ENCODE results near the gene LRRIQ1. TPM values are rescaled to one million over a fixed set of nuclear protein-coding genes. Genes with fewer than 3 reads are reported as not detected.
"Not testable (repeated sequence)": the region's sequence is repeated elsewhere in the genome, so short reads cannot be mapped to it uniquely, and the experiment has no call there.

LRRIQ1 gene, protein sequence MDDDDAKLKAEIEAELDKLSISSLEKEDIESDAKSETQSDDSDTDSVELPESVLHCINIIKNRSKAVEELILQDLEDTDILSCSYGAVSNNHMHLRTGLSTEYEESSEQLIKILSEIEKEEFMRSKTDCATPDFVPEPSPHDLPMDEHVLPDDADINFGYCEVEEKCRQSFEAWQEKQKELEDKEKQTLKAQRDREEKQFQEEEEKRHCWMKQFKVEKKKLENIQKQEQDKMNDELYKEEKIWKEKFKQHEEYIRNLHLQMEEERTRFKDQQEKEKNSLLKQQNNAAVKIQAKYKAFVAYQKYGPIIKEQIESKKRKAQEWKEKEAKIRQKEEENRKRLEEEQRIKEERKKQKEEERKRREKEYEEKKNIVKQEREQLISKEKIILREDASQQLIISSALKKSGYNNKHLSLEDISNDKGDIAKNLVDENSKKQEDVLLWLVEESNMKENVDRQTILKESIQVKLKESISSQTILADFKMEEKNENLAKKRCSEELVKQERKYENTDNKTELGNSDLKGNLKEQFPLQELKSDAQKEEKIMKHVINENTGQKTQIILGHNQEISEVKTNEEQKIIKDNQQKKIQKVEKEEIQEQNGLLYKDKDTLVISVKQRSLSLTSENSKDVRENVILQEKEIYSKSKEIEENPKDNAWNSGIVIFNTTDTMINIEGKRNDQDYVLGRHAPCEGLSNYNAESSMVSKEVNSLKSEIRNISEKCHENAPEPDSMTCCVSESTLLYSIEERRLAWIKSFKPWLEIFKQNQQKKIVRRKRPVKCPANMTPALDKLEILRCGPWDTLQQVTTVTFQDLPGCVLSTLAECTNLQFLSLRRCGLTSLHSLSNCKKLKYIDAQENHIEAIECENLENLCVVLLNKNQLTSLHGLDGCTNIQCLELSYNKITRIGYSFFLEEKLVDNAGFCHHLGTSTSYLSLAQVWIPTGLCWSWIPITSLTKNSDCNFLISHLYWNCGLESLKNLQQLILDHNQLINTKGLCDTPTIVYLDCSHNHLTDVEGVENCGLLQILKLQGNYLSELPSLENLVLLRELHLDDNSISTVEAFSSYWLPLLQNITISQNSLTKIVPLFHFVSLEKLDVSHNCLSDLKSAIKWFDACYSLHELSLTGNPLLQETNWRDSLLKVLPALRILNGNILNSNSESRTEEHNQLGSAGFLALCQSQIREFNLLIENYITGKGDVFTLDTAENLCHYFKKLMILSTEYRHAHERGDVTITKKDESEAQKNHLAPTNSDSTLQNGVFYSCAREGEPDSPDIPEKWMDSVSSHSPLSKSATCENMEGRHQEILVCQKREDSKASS (N-terminal part only)
- total RNA-seq, result not detected in 2 replicates

DNA sequence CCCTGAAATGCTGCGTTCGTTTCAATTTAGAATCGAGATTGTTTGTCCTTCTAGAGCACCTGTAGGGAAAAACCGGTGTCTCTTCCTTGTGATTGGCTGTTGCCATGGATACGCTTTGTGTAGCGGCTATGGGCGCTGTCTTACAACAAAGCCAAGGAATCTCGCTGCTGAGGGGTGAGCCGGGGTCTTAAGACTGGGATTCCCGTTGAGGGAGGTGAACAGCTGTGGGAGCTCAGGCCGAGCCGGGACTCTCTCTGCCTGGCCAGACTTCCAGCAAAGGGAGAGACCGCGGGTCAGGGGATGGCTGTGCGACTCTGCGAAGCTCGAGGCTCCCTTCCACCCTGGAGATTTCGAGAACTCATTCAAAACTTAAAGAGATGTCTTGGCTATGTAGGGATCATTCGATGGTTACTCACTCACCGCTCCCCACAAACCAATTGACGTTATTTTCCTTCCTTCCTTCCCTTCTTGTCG, at the start of gene LRRIQ1, which contains the start of gene TSPAN19:
LRRIQ1 (plus strand) TSS at position 118 of the 474 bp plus-strand sequence. CDS start 1,826 bp downstream, outside the sequence.
TSPAN19 (minus strand) TSS at position 44 of the 474 bp plus-strand sequence. CDS start 6,331 bp downstream, outside the sequence.
- intact Hi-C loops (cut with micrococcal nuclease), result no loop called here

DNA sequence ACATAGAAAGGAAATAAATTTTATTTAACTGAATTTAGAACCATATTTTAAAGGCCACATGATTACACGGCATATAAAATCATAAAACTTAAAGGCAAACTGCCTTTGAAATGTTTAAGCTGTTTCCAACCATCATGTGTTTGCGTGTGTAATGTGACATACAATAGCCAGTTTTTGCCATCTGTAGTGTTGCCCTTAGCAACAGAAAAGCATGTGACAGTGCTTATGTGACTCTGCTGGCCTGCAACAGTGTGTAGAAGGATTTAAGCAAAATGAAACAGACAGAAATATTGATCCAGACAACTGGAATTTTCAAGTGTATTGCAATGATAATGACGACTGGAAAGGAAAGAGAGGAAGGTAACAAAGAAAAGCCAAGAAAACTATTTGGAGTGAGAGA, 49.6 kb upstream of the LRRIQ1 start:
- intact Hi-C loops (cut with micrococcal nuclease), result no loop called here

DNA sequence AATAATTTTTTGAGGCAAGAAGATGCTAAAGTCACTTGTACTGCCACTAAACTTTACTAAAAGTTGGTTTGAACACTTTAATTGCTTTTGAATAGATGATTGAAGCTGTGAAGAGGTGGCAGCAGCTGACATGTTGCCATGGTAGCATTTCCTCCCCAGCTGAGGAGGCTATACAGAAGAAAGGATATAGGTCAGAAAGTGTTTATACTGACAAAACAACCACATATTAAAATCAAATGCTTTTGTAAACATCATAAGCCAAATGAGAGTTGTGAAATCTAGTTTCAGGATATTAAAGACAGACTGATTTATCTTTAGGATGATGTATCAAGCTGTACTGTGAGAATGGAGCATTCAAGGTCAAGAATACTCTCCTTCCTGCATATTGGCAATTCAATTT, 41.7 kb upstream of the LRRIQ1 start:
- intact Hi-C loops (cut with micrococcal nuclease), result no loop called here

DNA sequence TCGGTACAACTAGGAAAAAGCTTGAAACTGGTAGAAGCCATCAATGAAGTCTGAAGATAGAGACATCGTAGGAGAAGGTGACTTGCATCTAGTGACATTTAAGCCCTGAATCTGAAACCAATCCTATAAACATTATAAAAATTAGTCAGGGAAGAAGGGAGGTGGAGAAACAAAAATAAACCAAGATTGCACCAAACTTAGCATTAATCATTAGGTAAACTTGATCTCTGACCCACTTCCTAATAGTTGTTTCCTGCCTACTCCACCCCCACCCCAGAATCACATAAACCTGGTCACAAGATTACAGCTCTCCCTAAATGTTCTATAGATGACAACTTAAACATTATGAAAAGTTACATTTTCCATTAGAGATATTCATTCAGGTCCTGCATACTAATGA, 40.5 kb upstream of the LRRIQ1 start:
- intact Hi-C loops (cut with micrococcal nuclease), result no loop called here

DNA sequence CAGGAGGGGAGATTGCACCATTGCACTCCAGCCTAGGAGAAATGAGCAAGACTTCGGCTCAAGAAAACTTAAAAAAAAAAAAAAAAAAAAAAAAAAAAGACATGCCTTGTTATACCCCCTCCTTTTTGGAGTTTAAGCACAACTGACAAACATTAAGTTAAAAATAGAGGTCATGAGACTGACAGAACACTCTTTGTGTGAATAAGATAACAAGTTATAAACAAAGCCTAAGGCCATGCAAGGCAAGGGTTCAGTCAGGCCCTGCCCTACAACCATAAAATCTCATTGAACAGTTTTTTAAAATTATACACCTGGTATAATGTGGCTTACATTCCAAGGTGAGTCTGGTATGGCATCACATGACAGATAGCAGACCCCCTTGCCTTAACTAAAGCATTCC, 39.4 kb upstream of the LRRIQ1 start:
- intact Hi-C loops (cut with micrococcal nuclease), result no loop called here

DNA sequence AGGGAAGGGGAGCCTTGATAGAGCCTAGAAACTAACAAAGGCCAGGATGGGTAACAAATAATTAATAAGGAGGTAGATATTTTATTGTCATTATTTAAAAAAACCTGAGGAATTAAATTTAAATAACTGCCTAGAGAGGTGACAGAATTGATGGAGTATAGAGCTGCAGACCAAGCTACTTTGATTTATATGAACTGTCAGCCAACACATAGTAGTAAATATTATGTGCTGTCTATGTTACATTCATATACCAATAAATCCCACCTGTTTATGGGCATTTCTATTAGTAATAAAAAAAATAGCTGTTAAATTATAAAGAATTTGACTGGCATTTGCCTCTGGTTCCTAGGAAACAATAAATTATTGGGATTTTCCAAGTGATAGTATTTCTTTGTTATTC, 37.8 kb upstream of the LRRIQ1 start:
- intact Hi-C loops (cut with micrococcal nuclease), result no loop called here

DNA sequence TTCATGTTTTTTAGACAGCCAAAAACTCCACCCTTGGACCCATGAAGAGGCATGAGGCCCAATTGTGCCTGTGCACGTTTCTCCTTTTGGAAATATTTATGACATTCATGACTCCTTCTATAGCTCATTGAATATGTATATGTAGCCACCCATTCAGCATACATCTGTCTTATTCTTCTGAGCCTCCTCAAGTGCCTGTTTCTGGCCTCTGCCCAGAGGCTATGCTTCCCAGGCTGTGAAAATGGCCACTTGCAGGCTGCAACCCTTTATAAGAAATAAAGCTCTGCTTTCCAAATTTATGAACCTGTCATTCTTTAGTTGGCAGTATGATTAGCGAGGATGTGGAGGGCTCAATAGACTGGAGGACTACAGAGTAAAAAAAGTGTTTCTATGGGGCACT, 35.4 kb upstream of the LRRIQ1 start:
- intact Hi-C loops (cut with micrococcal nuclease), result no loop called here

DNA sequence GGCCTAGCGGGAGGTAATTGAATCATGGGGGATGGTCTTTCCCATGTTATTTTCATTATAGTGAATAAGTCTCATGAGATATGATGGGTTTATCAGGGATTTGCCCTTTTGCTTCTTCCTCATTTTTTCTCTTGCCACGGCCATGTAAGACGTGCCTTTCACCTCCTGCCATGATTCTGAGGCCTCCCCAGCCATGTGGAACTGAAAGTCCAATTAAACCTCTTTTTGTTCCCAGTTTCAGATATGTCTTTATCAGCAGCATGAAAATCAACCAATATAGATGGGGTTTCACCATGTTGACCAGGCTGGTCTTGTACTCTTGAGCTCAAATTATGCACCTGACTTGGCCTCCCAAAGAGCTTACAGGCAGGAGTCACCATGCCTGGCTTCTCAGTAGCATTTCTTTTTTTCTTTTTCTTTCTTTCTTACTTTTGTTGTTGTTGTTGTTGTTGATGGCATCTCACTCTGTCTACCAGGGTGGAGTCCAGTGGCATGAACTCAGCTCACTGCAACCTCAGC, 33.3 kb upstream of the LRRIQ1 start:
- intact Hi-C loops (cut with micrococcal nuclease), result no loop called here

DNA sequence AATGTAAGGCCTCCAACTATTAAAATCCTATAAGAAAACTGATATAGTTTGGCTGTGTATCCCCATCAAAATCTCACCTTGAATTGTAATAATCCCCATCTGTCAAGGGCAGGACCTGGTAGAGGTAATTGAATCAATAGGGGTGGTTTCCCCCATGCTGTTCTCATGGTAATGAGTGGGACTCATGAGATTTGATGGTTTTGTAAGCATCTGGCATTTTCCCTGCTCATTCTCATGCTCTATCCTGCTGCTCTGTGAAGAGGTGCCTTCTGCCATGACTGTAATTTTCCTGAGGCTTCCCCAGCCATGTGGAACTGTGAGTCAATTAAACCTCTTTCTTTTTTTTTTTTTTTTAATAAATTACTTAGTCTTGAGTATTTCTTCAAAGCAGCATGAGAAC, 31.9 kb upstream of the LRRIQ1 start:
- intact Hi-C loops (cut with micrococcal nuclease), result no loop called here

DNA sequence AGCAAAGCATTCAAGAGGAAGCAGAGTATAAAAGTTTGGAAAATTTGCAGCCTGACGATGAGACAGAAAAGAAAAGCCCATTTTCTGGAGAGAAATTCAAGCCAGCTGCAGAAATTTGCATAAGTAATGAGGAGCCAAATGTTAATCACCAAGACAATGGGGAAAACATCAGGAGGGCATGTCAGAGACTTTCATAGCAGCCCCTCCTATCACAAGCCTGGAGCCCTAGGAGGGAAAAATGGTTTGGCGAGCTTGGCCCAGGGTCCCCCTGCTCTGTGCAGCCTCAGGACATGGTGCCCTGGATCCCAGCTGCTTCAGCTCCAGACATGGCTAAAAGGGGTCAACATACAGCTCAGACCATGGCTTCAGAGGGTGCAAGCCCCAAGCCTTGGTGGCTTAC, 31.1 kb upstream of the LRRIQ1 start:
- intact Hi-C loops (cut with micrococcal nuclease), result not testable (repeated sequence)

DNA sequence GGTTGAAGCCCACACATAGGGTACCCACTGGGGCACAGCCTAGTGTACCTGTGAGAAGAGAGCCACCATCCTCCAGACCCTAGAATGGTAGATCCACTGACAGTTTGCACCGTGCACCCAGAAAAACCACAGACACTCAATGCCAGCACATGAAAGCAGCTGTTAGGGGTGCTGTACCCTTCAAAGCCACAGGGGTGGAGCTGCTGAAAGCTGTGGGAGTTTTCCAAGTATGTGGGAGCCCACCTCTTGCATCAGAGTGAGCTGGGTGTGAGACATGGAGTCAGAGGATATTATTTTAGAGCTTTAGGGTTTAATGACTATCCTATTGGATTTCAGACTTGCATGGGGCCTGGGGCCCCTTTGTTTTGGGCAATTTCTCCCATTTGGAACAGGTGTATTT, 30.5 kb upstream of the LRRIQ1 start:
- intact Hi-C loops (cut with micrococcal nuclease), result no loop called here

DNA sequence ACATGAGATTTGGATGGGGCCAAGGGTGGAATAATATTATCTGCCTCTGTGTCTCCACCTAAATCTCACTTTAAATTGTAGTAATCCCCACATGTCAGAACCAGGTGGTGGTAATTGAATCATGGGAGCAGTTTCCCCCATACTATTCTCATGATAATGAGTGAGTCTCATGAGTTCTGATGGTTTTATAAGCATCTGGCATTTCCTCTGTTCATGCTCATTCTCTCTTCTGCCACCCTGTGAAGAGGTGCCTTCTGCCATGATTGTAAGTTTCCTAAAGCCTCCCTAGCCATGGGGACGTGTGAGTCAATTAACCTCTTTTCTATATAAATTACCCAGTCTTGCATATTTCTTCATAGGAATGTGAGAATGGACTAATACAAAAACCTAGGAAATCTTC, 29.9 kb upstream of the LRRIQ1 start:
- intact Hi-C loops (cut with micrococcal nuclease), result no loop called here

DNA sequence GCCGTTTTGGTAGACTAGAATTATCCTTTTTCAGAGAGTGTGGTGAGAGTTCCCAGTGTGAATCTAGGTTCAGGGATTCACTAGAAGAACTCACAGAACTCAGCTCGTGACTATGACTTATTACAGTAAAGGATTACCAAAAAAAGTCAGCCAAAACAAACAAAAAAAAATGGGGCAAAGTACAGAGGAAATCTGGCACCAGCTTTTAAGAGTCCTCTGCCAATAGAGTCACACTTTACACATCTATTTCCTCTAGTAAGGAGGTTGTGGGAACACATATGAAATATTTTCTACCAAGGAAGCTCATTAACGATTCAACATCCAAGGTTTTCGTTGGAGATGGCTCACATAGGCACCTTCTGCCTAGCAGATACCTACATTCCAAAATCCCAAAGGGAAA, 28.3 kb upstream of the LRRIQ1 start:
- intact Hi-C loops (cut with micrococcal nuclease), result no loop called here

DNA sequence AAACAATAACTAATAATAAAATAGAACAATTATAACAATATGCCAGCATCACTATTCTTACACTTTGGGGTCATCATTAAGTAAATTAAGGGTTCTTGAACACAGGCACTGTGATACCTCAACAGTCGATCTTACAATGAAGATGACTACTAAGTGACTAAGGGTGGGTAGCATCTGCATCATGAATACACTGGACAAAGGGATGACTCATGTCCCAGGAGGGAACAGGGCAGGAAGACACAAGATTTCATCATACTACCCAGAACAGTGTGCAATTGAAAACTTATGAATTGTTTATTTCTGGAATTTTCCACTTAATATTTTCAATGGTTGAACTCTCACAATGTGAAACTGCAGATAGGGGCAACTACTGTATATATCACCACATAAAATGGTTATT, 19.7 kb upstream of the LRRIQ1 start:
- intact Hi-C loops (cut with micrococcal nuclease), result no loop called here

DNA sequence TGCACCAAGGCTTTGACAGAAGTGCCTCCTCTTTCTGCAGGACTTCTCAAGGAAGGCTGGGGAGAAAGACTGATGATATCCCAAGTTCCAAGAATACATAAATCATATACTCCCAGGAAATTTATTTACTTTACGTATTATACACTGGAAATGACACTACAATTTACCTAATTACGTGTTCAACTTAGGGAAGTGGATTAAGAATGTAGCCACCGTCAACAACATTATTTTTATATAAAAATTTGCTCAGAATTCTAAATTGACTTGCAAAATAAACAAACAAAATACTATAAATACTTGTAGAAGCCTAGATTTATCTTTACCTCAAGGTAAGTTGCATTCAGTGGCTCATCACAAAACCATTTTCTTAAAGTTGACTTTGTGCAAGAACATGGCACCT, 19.0 kb upstream of the LRRIQ1 start:
- intact Hi-C loops (cut with micrococcal nuclease), result no loop called here

DNA sequence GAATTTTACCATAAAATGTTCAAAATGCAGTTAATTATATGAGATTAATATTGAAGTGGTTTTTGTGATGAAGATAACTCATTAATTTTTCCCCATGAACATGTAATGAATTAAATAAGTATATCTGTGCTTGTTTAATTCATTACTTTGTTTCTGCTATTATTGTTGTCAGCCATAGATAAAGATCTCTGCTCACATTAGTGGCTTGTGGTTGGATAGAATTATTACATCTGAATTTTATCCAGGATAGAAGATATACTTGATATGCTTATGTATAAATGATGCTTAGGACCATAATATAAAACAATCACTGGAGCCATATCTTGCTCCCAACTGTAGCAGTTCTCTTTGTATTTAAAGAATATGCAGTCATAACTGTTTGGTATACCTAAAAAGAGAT, 18.5 kb upstream of the LRRIQ1 start:
- intact Hi-C loops (cut with micrococcal nuclease), result no loop called here

DNA sequence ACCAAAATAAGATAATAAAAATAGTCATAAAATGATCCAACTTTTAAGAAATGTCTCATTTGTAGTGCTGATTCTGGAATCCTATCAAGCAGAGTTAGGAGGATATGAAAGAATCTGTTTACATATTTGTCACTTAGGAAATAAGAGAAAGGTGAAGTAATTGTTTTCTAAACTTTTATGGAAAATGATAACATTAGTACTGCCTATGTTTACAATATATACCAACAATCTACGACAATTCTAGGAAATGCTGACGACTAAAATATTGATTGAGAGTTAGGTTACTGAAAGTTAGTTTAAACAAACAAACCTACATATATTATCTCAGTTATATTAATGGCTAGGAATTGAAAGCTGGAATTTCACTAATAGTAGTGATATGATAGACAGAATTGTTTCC, 18.1 kb upstream of the LRRIQ1 start:
- intact Hi-C loops (cut with micrococcal nuclease), result no loop called here

DNA sequence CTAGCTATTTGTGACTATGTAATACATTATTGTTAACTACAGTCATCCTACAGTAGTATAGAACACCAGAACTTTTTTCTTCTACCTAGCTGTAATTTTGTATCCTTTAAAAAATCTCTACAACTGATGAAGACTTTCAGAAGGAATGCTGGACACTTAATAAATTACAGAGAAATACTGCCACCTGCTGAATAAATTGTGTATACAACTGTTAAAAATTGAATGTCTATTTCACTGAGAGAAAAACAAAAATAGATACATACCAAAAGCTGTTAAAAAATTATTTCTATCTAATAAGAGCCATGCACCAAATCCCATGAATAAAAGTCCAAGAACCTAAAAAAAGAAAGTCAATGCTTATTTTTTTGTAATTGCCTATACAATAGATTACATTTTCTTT, 6.7 kb upstream of the LRRIQ1 start:
- intact Hi-C loops (cut with micrococcal nuclease), result loop anchor here (1.0 kb wide), 1 partner anchor 155 kb away; no protein-coding TSS in a partner anchor

DNA sequence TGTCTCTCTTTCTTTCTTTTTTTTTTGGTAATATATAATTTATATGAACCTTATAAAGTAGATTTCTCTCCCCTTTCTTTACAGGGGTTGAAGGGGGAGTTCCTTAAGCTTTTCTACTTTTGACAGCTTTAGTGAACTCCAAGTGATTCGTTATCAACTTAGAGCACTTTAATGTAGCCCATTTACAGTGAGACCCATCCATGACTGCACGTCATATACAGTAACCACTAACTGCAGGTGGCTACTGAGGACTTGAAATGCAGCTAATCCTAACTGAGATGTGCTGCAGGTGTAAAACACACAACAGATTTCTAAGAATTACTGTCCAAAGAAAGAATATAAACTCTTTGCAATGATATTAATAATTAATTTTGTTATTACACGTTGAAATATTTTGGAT, 582 bp downstream of the LRRIQ1 start:
- intact Hi-C loops (cut with micrococcal nuclease), result no loop called here

DNA sequence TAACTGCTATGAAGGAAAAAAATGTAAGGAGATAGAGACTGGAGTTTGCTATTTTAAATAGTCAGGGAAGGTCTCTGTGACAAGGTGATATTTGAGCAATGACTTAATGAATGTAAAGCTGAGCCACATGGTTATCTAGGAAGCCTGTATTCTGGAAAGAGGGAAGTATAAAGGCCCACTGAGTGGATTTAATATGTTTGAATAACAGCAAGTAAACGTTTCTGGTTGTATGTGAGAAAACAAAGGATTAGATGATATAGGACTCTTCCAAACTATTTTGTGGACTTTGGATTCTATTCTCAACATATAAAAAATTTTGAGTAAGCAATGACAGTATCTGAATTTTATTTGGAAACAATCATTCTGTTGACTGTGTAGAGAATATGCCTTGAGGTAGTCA, 5.2 kb downstream of the LRRIQ1 start:
- intact Hi-C loops (cut with micrococcal nuclease), result no loop called here

DNA sequence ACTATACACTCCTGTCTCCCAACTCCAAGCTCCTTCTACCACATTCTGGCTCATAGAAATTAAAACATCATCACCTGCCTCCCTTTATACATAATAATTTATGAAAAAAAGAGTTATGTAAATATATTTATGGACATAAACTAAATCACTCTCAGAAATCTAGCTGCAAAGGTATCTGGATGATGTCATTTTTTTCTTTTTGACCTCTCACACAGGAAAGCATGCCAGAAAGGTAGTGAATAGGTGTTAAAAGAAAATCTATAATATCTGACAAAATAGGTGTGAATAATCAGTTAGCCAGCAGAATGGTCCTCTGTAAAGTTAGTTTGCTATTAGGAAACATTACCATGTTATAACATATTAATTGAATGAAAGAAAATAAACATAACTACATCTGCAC, 7.7 kb downstream of the LRRIQ1 start:
- intact Hi-C loops (cut with micrococcal nuclease), result no loop called here
